Osteoblast (primary cell): ENCODE results near the gene RGL4. TPM values are rescaled to one million over a fixed set of nuclear protein-coding genes. Genes with fewer than 3 reads are reported as not detected.
"Not testable (repeated sequence)": the region's sequence is repeated elsewhere in the genome, so short reads cannot be mapped to it uniquely, and the experiment has no call there.

Experiments
- DNase-seq: peaks from one replicate; pipeline ENCODE4 v3.0.0; 2011; ENCODE audit warnings: low spot score, mixed read lengths; ENCODE audit not compliant: insufficient read length; ENCODE audit errors: missing footprints
- H2AFZ ChIP-seq: 2 replicates; pipeline ENCODE4 v1.6.0; 2011; ENCODE audit warnings: mild to moderate bottlenecking, low read length
- H3K27ac ChIP-seq: 2 replicates; pipeline ENCODE4 v1.5.1; 2011; ENCODE audit warnings: mild to moderate bottlenecking, low read depth, low read length, moderate library complexity
- H3K27me3 ChIP-seq: 2 replicates; pipeline ENCODE4 v1.6.0; 2012; ENCODE audit warnings: mild to moderate bottlenecking, control low read depth, inconsistent platforms, low read length, moderate library complexity; ENCODE audit not compliant: insufficient read depth
- H3K36me3 ChIP-seq: 2 replicates; pipeline ENCODE4 v1.5.1; 2011; ENCODE audit warnings: mild to moderate bottlenecking, low read length, control low read depth, moderate library complexity; ENCODE audit not compliant: insufficient read depth
- H3K4me1 ChIP-seq: 2 replicates; pipeline ENCODE4 v1.5.1; 2011; ENCODE audit warnings: mild to moderate bottlenecking, low read length, control low read depth, moderate library complexity; ENCODE audit not compliant: insufficient read depth
- H3K4me2 ChIP-seq: 2 replicates; pipeline ENCODE4 v1.6.0; 2011; ENCODE audit warnings: mild to moderate bottlenecking, low read length; ENCODE audit not compliant: insufficient read depth
- H3K4me3 ChIP-seq: fragments of 200-600 bp; sonication (generic); 3 replicates; pipeline ENCODE4 v1.5.1; 2012; ENCODE audit warnings: mild to moderate bottlenecking, low read length, inconsistent platforms; ENCODE audit not compliant: insufficient read depth
- H3K79me2 ChIP-seq: 2 replicates; pipeline ENCODE4 v1.6.0; 2012; ENCODE audit warnings: mild to moderate bottlenecking, low read length, control low read depth, inconsistent platforms; ENCODE audit not compliant: insufficient read depth
- H3K9me3 ChIP-seq: 2 replicates; pipeline ENCODE4 v1.5.1; 2011; ENCODE audit warnings: low read depth, low read length, control low read depth
- H4K20me1 ChIP-seq: 2 replicates; pipeline ENCODE4 v1.6.0; 2012; ENCODE audit warnings: mild to moderate bottlenecking, low read length, control low read depth; ENCODE audit not compliant: insufficient read depth
- total RNA-seq: library from RNA; depleted of rRNA; stranded (reverse); fragments of >200 nt; gene quantifications from 2 replicates; pipeline ENCODE4 v1.2.3, GENCODE V29; 2012
- TF ChIP-seq, protein P1 (sequence below): IDR thresholded peaks from 2 replicates; pipeline ENCODE4 v1.5.1; 2011; ENCODE audit warnings: mild to moderate bottlenecking, low read depth, low read length, moderate library complexity; ENCODE audit errors: extremely low read depth

Gene RGL4, protein sequence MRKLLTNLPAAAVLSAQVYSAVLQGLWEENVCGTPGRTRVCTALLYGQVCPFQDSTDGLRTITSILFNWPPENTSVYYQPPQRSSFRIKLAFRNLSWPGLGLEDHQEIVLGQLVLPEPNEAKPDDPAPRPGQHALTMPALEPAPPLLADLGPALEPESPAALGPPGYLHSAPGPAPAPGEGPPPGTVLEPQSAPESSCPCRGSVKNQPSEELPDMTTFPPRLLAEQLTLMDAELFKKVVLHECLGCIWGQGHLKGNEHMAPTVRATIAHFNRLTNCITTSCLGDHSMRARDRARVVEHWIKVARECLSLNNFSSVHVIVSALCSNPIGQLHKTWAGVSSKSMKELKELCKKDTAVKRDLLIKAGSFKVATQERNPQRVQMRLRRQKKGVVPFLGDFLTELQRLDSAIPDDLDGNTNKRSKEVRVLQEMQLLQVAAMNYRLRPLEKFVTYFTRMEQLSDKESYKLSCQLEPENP
- not detected in 2 replicates for total RNA-seq

DNA sequence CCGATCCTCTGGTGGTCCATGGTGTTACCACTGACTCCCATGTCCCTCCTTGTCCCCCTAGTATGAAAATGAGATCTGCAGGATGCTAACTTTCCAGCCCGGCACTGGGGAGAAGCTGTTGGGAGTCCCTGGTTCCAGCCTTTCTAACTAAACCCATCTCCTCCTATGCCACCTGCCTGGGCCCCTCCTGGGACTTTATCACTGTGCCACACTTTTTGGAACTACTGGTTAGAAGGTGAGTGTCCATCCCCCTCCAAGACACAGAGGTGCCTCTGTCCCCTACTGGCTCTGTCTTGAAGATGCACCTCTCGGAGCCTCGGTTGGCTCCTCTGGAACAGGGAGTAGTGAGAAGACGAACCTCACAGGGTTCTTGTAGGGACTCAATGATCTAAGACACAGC is at the start of gene RGL4:
TSS of gene RGL4 (plus strand) at position 301 of the 400 bp plus-strand sequence. CDS start 1,018 bp downstream, outside the sequence.
- TF ChIP-seq, protein P1, sequence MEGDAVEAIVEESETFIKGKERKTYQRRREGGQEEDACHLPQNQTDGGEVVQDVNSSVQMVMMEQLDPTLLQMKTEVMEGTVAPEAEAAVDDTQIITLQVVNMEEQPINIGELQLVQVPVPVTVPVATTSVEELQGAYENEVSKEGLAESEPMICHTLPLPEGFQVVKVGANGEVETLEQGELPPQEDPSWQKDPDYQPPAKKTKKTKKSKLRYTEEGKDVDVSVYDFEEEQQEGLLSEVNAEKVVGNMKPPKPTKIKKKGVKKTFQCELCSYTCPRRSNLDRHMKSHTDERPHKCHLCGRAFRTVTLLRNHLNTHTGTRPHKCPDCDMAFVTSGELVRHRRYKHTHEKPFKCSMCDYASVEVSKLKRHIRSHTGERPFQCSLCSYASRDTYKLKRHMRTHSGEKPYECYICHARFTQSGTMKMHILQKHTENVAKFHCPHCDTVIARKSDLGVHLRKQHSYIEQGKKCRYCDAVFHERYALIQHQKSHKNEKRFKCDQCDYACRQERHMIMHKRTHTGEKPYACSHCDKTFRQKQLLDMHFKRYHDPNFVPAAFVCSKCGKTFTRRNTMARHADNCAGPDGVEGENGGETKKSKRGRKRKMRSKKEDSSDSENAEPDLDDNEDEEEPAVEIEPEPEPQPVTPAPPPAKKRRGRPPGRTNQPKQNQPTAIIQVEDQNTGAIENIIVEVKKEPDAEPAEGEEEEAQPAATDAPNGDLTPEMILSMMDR = no peak
- H3K4me1 ChIP-seq = no peaks in the 10 kb centered on the region
- H4K20me1 ChIP-seq = peaks cover 2% of the 10 kb centered on the region
- DNase-seq = no peak
- H3K9me3 ChIP-seq = no peaks in the 10 kb centered on the region
- H3K4me2 ChIP-seq = no peak within 1 kb of the TSS
- H3K79me2 ChIP-seq = no peaks in the 10 kb centered on the region
- no peak within 1 kb of the TSS for H2AFZ ChIP-seq
- peaks cover 10% of the 10 kb centered on the region for H3K36me3 ChIP-seq
- no peaks in the 10 kb centered on the region for H3K27me3 ChIP-seq
- H3K4me3 ChIP-seq = no peak within 1 kb of the TSS
- H3K27ac ChIP-seq = no peak within 1 kb of the TSS

DNA sequence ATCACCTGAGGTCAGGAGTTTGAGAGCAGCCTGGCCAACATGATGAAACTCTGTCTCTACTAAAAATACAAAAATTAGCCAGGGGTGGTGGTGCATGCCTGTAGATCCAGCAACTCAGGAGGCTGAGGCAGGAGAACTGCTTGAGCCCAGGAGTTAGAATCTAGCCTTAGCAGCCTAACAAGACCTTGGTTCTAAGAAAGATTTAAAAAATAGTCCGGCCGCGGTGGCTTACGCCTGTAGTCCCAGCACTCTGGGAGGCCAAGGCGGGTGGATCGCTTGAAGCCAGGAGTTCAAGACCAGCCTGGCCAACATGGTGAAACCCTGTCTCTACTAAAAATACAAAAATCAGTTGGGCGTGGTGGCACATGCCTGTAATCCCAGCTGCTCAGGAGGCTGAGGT is 44.3 kb upstream of the RGL4 start:
- H2AFZ ChIP-seq, DNase-seq, H3K27me3 ChIP-seq, H3K4me2 ChIP-seq, H3K4me3 ChIP-seq, H4K20me1 ChIP-seq, H3K36me3 ChIP-seq, H3K9me3 ChIP-seq, H3K79me2 ChIP-seq, H3K27ac ChIP-seq, H3K4me1 ChIP-seq: not testable (repeated sequence)

DNA sequence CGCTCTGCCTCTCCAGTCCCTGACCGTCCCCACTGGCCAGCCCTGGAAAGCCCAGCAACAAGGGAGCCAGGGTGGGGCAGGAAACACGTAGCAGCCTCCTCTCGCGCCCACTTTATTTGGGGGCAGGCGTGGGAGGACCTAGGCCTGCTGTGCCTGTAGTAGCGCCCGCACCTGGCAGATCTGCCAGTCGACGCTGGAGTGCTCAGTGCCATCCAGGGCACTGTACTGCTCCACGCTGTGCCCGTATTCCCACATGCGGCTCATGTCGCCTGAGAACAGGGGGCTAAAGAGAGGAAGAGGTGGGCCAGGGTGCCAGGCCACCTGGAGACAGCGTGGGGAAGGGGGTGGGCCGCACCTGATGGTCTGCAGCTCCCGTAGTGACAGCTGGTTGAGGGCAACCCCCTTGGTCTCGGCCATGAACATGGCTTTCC is 41.7 kb upstream of the RGL4 start:
- Histone ChIP-seq H3K4me3 (no peak overlapping the region), H3K36me3 (no peaks in the 10 kb centered on the region), H4K20me1 (no peaks in the 10 kb centered on the region), H3K27ac (no peak overlapping the region), H3K9me3 (no peaks in the 10 kb centered on the region), H3K79me2 (no peaks in the 10 kb centered on the region), H3K27me3 (no peaks in the 10 kb centered on the region), H2AFZ (no peak overlapping the region), H3K4me1 (no peaks in the 10 kb centered on the region), H3K4me2 (no peak overlapping the region)
- no peak for DNase-seq
- TF ChIP-seq, protein P1 = no peak

DNA sequence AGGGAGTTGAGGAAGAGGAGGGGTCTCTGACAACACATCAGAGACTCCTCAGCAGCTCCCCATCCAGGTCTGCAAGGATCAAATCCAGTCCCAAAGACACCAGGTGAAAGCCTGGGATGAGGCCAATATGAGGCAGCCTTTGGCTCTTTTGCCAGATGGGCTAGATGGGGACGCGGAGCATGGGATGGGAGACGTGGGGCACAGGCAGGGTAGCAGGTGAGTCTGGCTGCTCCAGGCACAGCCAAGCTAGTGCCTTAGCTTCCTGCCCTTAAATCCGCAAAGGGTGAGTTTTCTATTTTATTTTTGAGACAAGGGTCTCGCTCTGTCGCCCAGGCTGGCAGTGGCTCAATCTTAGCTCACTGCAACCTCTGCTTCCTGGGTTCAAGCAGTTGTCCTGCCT is 39.1 kb upstream of the RGL4 start:
- Histone ChIP-seq H3K4me2 (no peak overlapping the region), H3K4me3 (no peak overlapping the region), H3K36me3 (no peaks in the 10 kb centered on the region), H4K20me1 (no peaks in the 10 kb centered on the region), H3K27me3 (no peaks in the 10 kb centered on the region), H3K79me2 (no peaks in the 10 kb centered on the region), H3K9me3 (no peaks in the 10 kb centered on the region), H2AFZ (no peak overlapping the region), H3K4me1 (no peaks in the 10 kb centered on the region), H3K27ac (no peak overlapping the region)
- TF ChIP-seq, protein P1 = no peak
- no peak for DNase-seq
